Glutamatergic neuron (in vitro differentiated cells): ENCODE results near the gene RAET1E. TPM values are rescaled to one million over a fixed set of nuclear protein-coding genes. Genes with fewer than 3 reads are reported as not detected.
A peak's percentile ranks its signal among the peaks of the same experiment; 100 is the strongest.
"Not testable (repeated sequence)": the region's sequence is repeated elsewhere in the genome, so short reads cannot be mapped to it uniquely, and the experiment has no call there.

Source experiments
- DNase-seq: peaks from one replicate; pipeline ENCODE4 v3.0.0; 2022
- H3K27ac Mint-ChIP-seq: one replicate; pipeline ENCODE4 v1.8.0; 2020; ENCODE audit warnings: mild to moderate bottlenecking, mixed read lengths, inconsistent platforms; ENCODE audit not compliant: unreplicated experiment
- H3K27me3 Mint-ChIP-seq: one replicate; pipeline ENCODE4 v1.8.0; 2020; ENCODE audit warnings: mild to moderate bottlenecking, moderate library complexity, mixed read lengths, inconsistent platforms; ENCODE audit not compliant: unreplicated experiment
- H3K36me3 Mint-ChIP-seq: one replicate; pipeline ENCODE4 v1.8.0; 2020; ENCODE audit warnings: mild to moderate bottlenecking, mixed read lengths, inconsistent platforms; ENCODE audit not compliant: unreplicated experiment
- H3K4me1 Mint-ChIP-seq: one replicate; pipeline ENCODE4 v1.8.0; 2020; ENCODE audit warnings: mild to moderate bottlenecking, low read depth, mixed read lengths, inconsistent platforms; ENCODE audit not compliant: unreplicated experiment
- H3K4me3 Mint-ChIP-seq: one replicate; pipeline ENCODE4 v1.8.0; 2020; ENCODE audit warnings: mild to moderate bottlenecking, mixed read lengths, inconsistent platforms; ENCODE audit not compliant: unreplicated experiment
- H3K9me3 Mint-ChIP-seq: one replicate; pipeline ENCODE4 v1.8.0; 2020; ENCODE audit warnings: mild to moderate bottlenecking, moderate library complexity, mixed read lengths, inconsistent platforms; ENCODE audit not compliant: unreplicated experiment
- CTCF ChIP-seq: fragments of 200-600 bp; sonication (generic); IDR thresholded peaks from one replicate; pipeline ENCODE4 v1.5.0; 2021; ENCODE audit not compliant: partially characterized antibody, unreplicated experiment
- total RNA-seq: library from RNA; stranded (reverse); fragmentation: NEBNext Ultra II Directional; extraction: Animal tissue kit (Norgen Biotek cat#: 25700); gene quantifications from one replicate; pipeline ENCODE4 v1.2.1, GENCODE V29; 2021; ENCODE audit not compliant: unreplicated experiment

The RAET1E gene
- total RNA-seq, 1 donor from 2014 or later, result not detected

GRCh38 chr6:149934249-149935156, 36.6 kb upstream of the RAET1E start:
- H3K27ac Mint-ChIP-seq, result no peak overlapping the region
- no peaks in the 10 kb centered on the region for H3K36me3 Mint-ChIP-seq
- peaks cover 3% of the 10 kb centered on the region for H3K4me1 Mint-ChIP-seq
- peaks cover 2% of the 10 kb centered on the region for H3K9me3 Mint-ChIP-seq
- peak; percentile 87 for TF ChIP-seq CTCF
- H3K27me3 Mint-ChIP-seq, result peaks cover 31% of the 10 kb centered on the region
- peak; percentile 63 for DNase-seq
- H3K4me3 Mint-ChIP-seq, result no peak overlapping the region

DNA sequence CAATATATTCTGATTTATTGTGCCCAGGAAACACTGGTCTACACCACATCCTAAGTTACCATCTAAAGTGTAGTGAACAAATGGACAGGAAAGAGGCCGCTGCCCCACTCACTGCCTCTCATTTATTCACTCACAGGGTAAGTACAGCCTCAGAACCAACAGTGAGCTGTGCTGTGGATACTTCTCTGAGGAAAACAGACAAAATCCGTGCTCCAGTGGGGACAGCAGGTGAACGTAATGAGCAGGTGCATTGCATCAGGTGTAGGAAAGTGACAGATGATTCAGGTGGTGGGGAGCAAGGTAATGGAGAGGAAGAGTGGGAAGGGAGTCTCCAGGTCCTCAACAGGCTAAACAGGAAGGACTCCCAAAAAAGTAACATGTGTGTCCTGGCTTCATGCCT, 35.5 kb upstream of the RAET1E start:
- no peak overlapping the region for H3K27ac Mint-ChIP-seq
- no peaks in the 10 kb centered on the region for H3K4me1 Mint-ChIP-seq
- H3K27me3 Mint-ChIP-seq, result peaks cover 25% of the 10 kb centered on the region
- no peaks in the 10 kb centered on the region for H3K36me3 Mint-ChIP-seq
- DNase-seq, result no peak
- peak overlapping the region; percentile 41 for H3K4me3 Mint-ChIP-seq
- H3K9me3 Mint-ChIP-seq, result peaks cover 6% of the 10 kb centered on the region
- TF ChIP-seq CTCF, result no peak

GRCh38 chr6:149933036-149933435, 35.1 kb upstream of the RAET1E start:
- DNase-seq, result no peak
- H3K27ac Mint-ChIP-seq, result no peak overlapping the region
- H3K4me3 Mint-ChIP-seq, result peak overlapping the region; percentile 41
- no peaks in the 10 kb centered on the region for H3K36me3 Mint-ChIP-seq
- TF ChIP-seq CTCF, result no peak
- peaks cover 25% of the 10 kb centered on the region for H3K27me3 Mint-ChIP-seq
- no peaks in the 10 kb centered on the region for H3K4me1 Mint-ChIP-seq
- H3K9me3 Mint-ChIP-seq, result peaks cover 6% of the 10 kb centered on the region

DNA sequence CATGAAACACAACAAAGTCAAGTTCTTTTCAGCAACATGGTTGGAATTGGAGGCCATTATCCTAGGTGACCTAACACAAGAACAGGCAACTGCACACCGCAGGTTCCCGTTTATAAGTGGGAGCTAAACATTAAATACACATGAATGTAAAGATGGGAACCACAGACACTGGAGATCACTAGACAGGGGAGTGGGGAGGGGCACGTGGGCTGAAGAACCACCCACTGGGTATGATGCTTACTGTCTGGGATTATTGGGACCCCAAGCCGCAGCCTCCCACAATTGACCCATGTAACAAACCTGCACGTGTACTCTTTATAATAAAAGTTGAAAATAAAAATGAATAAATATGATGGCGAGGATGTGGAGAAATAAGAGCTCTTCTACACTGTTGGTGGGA, 33.6 kb upstream of the RAET1E start:
- H3K9me3 Mint-ChIP-seq, result peaks cover 6% of the 10 kb centered on the region
- H3K36me3 Mint-ChIP-seq, result no peaks in the 10 kb centered on the region
- H3K27ac Mint-ChIP-seq, result no peak overlapping the region
- no peak for DNase-seq
- H3K4me3 Mint-ChIP-seq, result no peak overlapping the region
- no peaks in the 10 kb centered on the region for H3K4me1 Mint-ChIP-seq
- H3K27me3 Mint-ChIP-seq, result peaks cover 16% of the 10 kb centered on the region
- no peak for TF ChIP-seq CTCF

- peak; percentile 54 for TF ChIP-seq CTCF
- DNase-seq, result no peak
- no peak overlapping the region for H3K27ac Mint-ChIP-seq
- H3K36me3 Mint-ChIP-seq, result no peaks in the 10 kb centered on the region
- no peak overlapping the region for H3K4me3 Mint-ChIP-seq
- H3K9me3 Mint-ChIP-seq, result peaks cover 6% of the 10 kb centered on the region
- peaks cover 22% of the 10 kb centered on the region for H3K27me3 Mint-ChIP-seq
- no peaks in the 10 kb centered on the region for H3K4me1 Mint-ChIP-seq
These were observed 31.5 kb upstream of the RAET1E start for GRCh38 chr6:149929422-149929821.

DNA sequence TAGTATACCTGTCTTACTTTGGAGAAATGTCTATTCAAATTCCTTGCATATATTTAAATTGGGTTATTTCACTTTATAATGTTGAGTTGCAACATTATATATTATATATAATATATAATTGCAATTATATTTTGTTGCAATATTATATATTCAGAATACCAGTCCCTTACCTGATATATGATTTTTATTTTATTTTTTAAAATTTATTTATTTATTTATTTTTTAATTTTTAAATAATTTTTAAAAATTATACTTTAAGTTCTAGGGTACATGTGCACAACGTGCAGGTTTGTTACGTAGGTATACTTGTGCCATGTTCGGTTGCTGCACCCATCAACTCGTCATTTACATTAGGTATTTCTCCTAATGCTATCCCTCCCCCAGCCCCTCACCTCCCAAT, 29.1 kb upstream of the RAET1E start:
- peaks cover 36% of the 10 kb centered on the region for H3K27me3 Mint-ChIP-seq
- not testable (repeated sequence) for H3K4me1 Mint-ChIP-seq, H3K27ac Mint-ChIP-seq, H3K36me3 Mint-ChIP-seq, H3K9me3 Mint-ChIP-seq, DNase-seq, H3K4me3 Mint-ChIP-seq
